Smooth muscle cell (in vitro differentiated cells): ENCODE results near the gene THADA. TPM values are rescaled to one million over a fixed set of nuclear protein-coding genes. Genes with fewer than 3 reads are reported as not detected.

Source experiments
- DNase-seq: peaks from one replicate; lab custom pipeline; 2025; ENCODE audit not compliant: unreplicated experiment; lab: John Stamatoyannopoulos, UW
- H2AFZ ChIP-seq: fragments of 200-600 bp; sonication (generic); 2 replicates; pipeline ENCODE4 v1.6.0; 2016; ENCODE audit warnings: antibody characterized with exemption, low read depth, mild to moderate bottlenecking
- H3F3A ChIP-seq: fragments of 200-600 bp; sonication (generic); 2 replicates; pipeline ENCODE4 v1.6.0; 2017; ENCODE audit warnings: antibody characterized with exemption, low read depth
- H3K27ac ChIP-seq: fragments of 200-600 bp; sonication (generic); 2 replicates; pipeline ENCODE4 v1.5.1; 2016; ENCODE audit warnings: low read depth, mild to moderate bottlenecking
- H3K27me3 ChIP-seq: fragments of 200-600 bp; sonication (generic); 2 replicates; pipeline ENCODE4 v1.6.1; 2016; ENCODE audit warnings: low read depth, mild to moderate bottlenecking
- H3K36me3 ChIP-seq: fragments of 200-600 bp; sonication (generic); 2 replicates; pipeline ENCODE4 v1.5.1; 2016; ENCODE audit warnings: low read depth
- H3K4me1 ChIP-seq: fragments of 200-600 bp; sonication (generic); 2 replicates; pipeline ENCODE4 v1.5.1; 2016; ENCODE audit warnings: low read depth
- H3K4me2 ChIP-seq: fragments of 200-600 bp; sonication (generic); 2 replicates; pipeline ENCODE4 v1.6.0; 2016; ENCODE audit warnings: mild to moderate bottlenecking
- H3K4me3 ChIP-seq: fragments of 200-600 bp; sonication (generic); 2 replicates; pipeline ENCODE4 v1.5.1; 2016; ENCODE audit warnings: mild to moderate bottlenecking
- H3K79me2 ChIP-seq: fragments of 200-600 bp; sonication (generic); 2 replicates; pipeline ENCODE4 v1.6.0; 2016; ENCODE audit warnings: low read depth, mild to moderate bottlenecking
- H3K9ac ChIP-seq: fragments of 200-600 bp; sonication (generic); 2 replicates; pipeline ENCODE4 v1.6.0; 2016; ENCODE audit warnings: low read depth
- H3K9me3 ChIP-seq: fragments of 200-600 bp; sonication (generic); replicated peaks from 2 replicates; pipeline ENCODE4 v1.5.1; 2016; ENCODE audit warnings: low read depth
- H4K20me1 ChIP-seq: fragments of 200-600 bp; sonication (generic); 2 replicates; pipeline ENCODE4 v1.6.0; 2016; ENCODE audit warnings: low read depth
- WGBS: methylation state at CpG from one replicate; pipeline ENCODE4 v1.1.7; 2016; ENCODE audit warnings: low lambda C conversion rate; 5-methylcytosine and 5-hydroxymethylcytosine counted together
- polyA plus RNA-seq: library from polyadenylated mRNA; unstranded; fragments of >200 nt; fragmentation: Nextera tagmentation; extraction: Ambion mirVana; gene quantifications from 2 replicates; pipeline ENCODE4 v1.2.1, GENCODE V29; 2016
- total RNA-seq: library from RNA; depleted of rRNA; stranded (reverse); fragments of >200 nt; gene quantifications from 2 replicates; pipeline ENCODE4 v1.2.3, GENCODE V29; 2014
- TF ChIP-seq, protein P1 (sequence below): fragments of 200-600 bp; sonication (generic); IDR thresholded peaks from 2 replicates; pipeline ENCODE4 v1.5.1; 2017; ENCODE audit warnings: borderline replicate concordance, mild to moderate bottlenecking, antibody characterized with exemption; ENCODE audit not compliant: insufficient read depth, poor library complexity, severe bottlenecking

The THADA gene
- total and polyA plus RNA-seq, 2 experiments from 2014 or later = 11.3 to 20.9 TPM

DNA sequence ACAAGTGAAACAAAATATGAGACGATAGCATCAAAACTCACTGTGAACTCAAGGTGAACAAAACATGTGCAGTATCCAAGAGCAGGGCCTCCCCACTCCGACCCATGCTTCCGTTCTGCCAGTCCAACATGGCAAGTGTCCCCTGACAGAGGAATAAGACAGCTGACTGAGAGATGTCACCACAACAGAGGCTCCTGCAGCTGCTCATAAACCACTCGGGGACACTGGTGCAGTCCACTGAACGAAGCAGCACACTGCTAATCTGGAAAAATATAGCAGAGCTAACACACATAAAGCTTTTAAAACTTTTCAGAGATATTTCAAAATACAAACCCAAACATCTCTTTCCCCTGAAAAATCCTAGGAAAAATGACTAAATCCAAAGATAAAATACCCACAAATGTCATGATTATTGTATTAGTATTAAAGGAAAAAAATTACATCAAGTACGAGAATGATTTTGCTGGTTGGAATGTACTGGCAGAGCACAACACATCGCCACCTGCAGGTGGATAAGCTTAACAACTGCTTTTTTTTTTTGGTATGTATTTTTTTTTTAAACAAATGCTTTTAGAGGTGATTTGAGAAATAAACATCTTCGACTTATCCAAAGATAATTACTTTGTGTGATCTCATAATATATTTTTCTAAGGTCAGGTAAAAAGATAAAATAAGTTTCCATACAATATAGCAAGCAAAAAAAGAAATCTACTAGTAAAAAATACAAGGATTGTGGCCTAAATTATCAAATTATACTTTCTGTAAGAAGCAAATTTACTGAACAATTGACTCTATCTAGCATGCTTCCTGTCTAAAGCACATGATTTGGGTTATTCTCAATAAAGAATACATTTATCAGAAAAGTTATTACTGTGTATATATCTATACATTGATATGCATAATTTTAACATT is 18.6 kb downstream of the THADA start:
- 61% methylated on average over 8 of the region's 8 CpGs for WGBS
- Histone ChIP-seq H4K20me1 (no peaks in the 10 kb centered on the region), H3K36me3 (peaks cover 23% of the 10 kb centered on the region), H2AFZ (no peak overlapping the region), H3K27me3 (no peaks in the 10 kb centered on the region), H3K9ac (no peak overlapping the region), H3F3A (peaks cover 2% of the 10 kb centered on the region), H3K4me1 (no peaks in the 10 kb centered on the region), H3K4me3 (no peak overlapping the region), H3K79me2 (no peaks in the 10 kb centered on the region), H3K4me2 (no peak overlapping the region), H3K9me3 (no peaks in the 10 kb centered on the region), H3K27ac (peak overlapping the region; percentile 11)
- TF ChIP-seq, protein P1, sequence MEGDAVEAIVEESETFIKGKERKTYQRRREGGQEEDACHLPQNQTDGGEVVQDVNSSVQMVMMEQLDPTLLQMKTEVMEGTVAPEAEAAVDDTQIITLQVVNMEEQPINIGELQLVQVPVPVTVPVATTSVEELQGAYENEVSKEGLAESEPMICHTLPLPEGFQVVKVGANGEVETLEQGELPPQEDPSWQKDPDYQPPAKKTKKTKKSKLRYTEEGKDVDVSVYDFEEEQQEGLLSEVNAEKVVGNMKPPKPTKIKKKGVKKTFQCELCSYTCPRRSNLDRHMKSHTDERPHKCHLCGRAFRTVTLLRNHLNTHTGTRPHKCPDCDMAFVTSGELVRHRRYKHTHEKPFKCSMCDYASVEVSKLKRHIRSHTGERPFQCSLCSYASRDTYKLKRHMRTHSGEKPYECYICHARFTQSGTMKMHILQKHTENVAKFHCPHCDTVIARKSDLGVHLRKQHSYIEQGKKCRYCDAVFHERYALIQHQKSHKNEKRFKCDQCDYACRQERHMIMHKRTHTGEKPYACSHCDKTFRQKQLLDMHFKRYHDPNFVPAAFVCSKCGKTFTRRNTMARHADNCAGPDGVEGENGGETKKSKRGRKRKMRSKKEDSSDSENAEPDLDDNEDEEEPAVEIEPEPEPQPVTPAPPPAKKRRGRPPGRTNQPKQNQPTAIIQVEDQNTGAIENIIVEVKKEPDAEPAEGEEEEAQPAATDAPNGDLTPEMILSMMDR = peak; percentile 79
- no peak for DNase-seq

DNA sequence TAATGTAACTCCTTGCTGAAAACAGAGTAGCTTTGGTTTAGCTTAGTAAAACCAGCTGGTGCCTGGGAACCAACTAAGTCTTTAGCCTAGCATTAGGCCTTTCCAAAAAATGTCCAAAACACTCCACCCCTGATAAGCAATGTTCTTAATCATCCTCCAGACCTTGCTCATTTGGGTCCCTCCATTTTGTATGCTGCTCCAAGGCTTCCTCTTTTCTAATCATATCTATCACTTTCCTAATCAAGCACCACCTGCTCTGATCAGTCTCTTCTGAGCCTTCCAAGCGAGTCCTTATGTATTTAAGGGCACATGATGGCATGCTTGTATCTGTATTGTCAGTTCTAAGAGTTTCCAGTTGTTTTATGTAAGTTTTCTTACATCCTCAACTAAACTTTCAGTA is 23.6 kb downstream of the THADA start:
- Histone ChIP-seq H2AFZ (no peak overlapping the region), H3K36me3 (peaks cover 27% of the 10 kb centered on the region), H3K27me3 (no peaks in the 10 kb centered on the region), H3K4me3 (no peak overlapping the region), H3K4me1 (no peaks in the 10 kb centered on the region), H3K79me2 (no peaks in the 10 kb centered on the region), H3F3A (no peaks in the 10 kb centered on the region), H3K4me2 (no peak overlapping the region), H3K9ac (no peak overlapping the region), H4K20me1 (no peaks in the 10 kb centered on the region), H3K9me3 (no peaks in the 10 kb centered on the region), H3K27ac (no peak overlapping the region)
- DNase-seq = no peak
- 97% methylated on average over 1 of the region's 1 CpG for WGBS
- TF ChIP-seq, protein P1 = no peak

DNA sequence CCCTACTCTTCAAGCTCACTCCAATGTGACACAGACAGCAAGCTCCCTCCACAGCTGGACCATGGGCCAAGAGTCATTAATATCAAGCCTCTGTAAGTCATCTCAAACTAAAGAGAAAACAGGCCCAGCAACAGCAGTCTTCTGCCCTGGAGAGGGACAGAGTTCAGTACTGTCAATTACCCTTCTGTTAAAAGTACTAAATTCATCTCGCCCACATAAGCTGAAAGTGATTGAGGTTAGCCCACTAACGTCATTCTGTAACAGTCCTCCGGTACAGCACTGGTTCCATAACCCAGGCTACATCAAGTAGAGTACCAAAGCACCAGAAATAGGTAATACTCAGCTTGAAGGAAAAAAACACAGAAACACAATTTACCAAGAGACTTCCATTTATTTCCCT is 25.9 kb downstream of the THADA start:
- H3K9ac ChIP-seq = no peak overlapping the region
- H3K27ac ChIP-seq = no peak overlapping the region
- 96% methylated on average over 3 of the region's 3 CpGs for WGBS
- no peaks in the 10 kb centered on the region for H3K27me3 ChIP-seq
- no peak overlapping the region for H2AFZ ChIP-seq
- TF ChIP-seq, protein P1 = no peak
- H4K20me1 ChIP-seq = no peaks in the 10 kb centered on the region
- no peak overlapping the region for H3K4me2 ChIP-seq
- no peaks in the 10 kb centered on the region for H3F3A ChIP-seq
- no peaks in the 10 kb centered on the region for H3K9me3 ChIP-seq
- H3K79me2 ChIP-seq = no peaks in the 10 kb centered on the region
- H3K4me3 ChIP-seq = no peak overlapping the region
- no peak for DNase-seq
- H3K4me1 ChIP-seq = no peaks in the 10 kb centered on the region
- peaks cover 27% of the 10 kb centered on the region for H3K36me3 ChIP-seq
